HepG2 (cell line): Measurements from ENCODE around the gene NFE2. TPM values are rescaled to one million over a fixed set of nuclear protein-coding genes. Genes with fewer than 3 reads are reported as not detected.

Experiments used
- ATAD3A ChIP-seq: sonication (generic); formaldehyde crosslinking; IDR thresholded peaks from 2 replicates; pipeline ENCODE4 v1.4.0; 2020; ENCODE audit warnings: missing genetic modification reagents
- CBFB ChIP-seq: sonication (generic); formaldehyde crosslinking; IDR thresholded peaks from 2 replicates; pipeline ENCODE4 v1.4.0; 2020; ENCODE audit warnings: missing genetic modification reagents
- EED ChIP-seq: sonication (generic); formaldehyde crosslinking; IDR thresholded peaks from 2 replicates; pipeline ENCODE4 v1.5.0; 2020; ENCODE audit warnings: mild to moderate bottlenecking, missing genetic modification reagents
- ELF1 ChIP-seq: sonication (generic); formaldehyde crosslinking; IDR thresholded peaks from 2 replicates; pipeline ENCODE4 v1.4.0; 2020; ENCODE audit warnings: missing genetic modification reagents
- FOSL1 ChIP-seq: sonication (generic); formaldehyde crosslinking; IDR thresholded peaks from 2 replicates; pipeline ENCODE4 v1.9.0; 2021; ENCODE audit warnings: missing genetic modification reagents, borderline replicate concordance
- FOXK1 ChIP-seq: sonication (generic); formaldehyde crosslinking; IDR thresholded peaks from 2 replicates; pipeline ENCODE4 v1.4.0; 2020; ENCODE audit warnings: low read depth, missing genetic modification reagents, borderline replicate concordance
- FOXO1 ChIP-seq: sonication (generic); formaldehyde crosslinking; IDR thresholded peaks from 2 replicates; pipeline ENCODE4 v1.4.0; 2020; ENCODE audit warnings: missing genetic modification reagents
- HMGA1 ChIP-seq: sonication (generic); formaldehyde crosslinking; conservative IDR thresholded peaks from 2 replicates; pipeline ENCODE4 v1.4.0; 2020; ENCODE audit warnings: missing genetic modification reagents
- MLXIP ChIP-seq: sonication (generic); formaldehyde crosslinking; IDR thresholded peaks from 2 replicates; pipeline ENCODE4 v1.9.0; 2021; ENCODE audit warnings: missing genetic modification reagents, borderline replicate concordance
- PAX8 ChIP-seq: sonication (generic); formaldehyde crosslinking; IDR thresholded peaks from 2 replicates; pipeline ENCODE4 v1.8.0; 2022; ENCODE audit warnings: mild to moderate bottlenecking, missing genetic modification reagents, borderline replicate concordance
- SP2 ChIP-seq: sonication (generic); formaldehyde crosslinking; IDR thresholded peaks from 2 replicates; pipeline ENCODE4 v1.5.1; 2020; ENCODE audit warnings: mild to moderate bottlenecking, missing genetic modification reagents
- ZNF232 ChIP-seq: sonication (generic); formaldehyde crosslinking; IDR thresholded peaks from 2 replicates; pipeline ENCODE4 v1.4.0; 2020; ENCODE audit warnings: missing genetic modification reagents, borderline replicate concordance
- ZNF33B ChIP-seq: sonication (generic); formaldehyde crosslinking; IDR thresholded peaks from 2 replicates; pipeline ENCODE4 v1.5.1; 2020; ENCODE audit warnings: mild to moderate bottlenecking, missing genetic modification reagents
- ZNF777 ChIP-seq: sonication (generic); formaldehyde crosslinking; IDR thresholded peaks from 2 replicates; pipeline ENCODE4 v1.4.0; 2020; ENCODE audit warnings: missing genetic modification reagents
- ZNF788 ChIP-seq: sonication (generic); formaldehyde crosslinking; IDR thresholded peaks from 2 replicates; pipeline ENCODE4 v1.5.0; 2020; ENCODE audit warnings: mild to moderate bottlenecking, missing genetic modification reagents, borderline replicate concordance
- ZSCAN31 ChIP-seq: sonication (generic); formaldehyde crosslinking; IDR thresholded peaks from 2 replicates; pipeline ENCODE4 v1.5.0; 2020; ENCODE audit warnings: low read depth, mild to moderate bottlenecking, missing genetic modification reagents
- ZSCAN9 ChIP-seq: IDR thresholded peaks from 2 replicates; pipeline ENCODE4 v1.6.1; 2016; ENCODE audit warnings: borderline replicate concordance
- polyA plus RNA-seq, 8 experiments: library from polyadenylated mRNA; depleted of rRNA in 3 of 8; stranded (reverse) in 7 of 8; unstranded in 1 of 8; fragments of >200 nt; fragmentation: Illumina TruSeq in 4 of 8; extraction: Trizol in 4 of 8; gene quantifications; 2 replicates each; pipeline versions ENCODE4 v1.2.1 to v1.2.3, GENCODE V29; 2011 to 2016; ENCODE audit warnings: low read depth in 4 of 8, missing spikeins in 1 of 8, mixed read lengths in 1 of 8; ENCODE audit not compliant: insufficient read depth in 1 of 8
- total RNA-seq, 5 experiments: library from RNA; depleted of rRNA; stranded (reverse); fragments of >200 nt; fragmentation: Illumina TruSeq; extraction: Trizol; gene quantifications; 2 replicates each; pipeline ENCODE4 v1.2.3, GENCODE V29; 2016; ENCODE audit warnings: low read depth in 1 of 5
- TF ChIP-seq, protein P1 (sequence below): sonication (generic); formaldehyde crosslinking; IDR thresholded peaks from 2 replicates; pipeline ENCODE4 v1.8.0; 2022; ENCODE audit warnings: mild to moderate bottlenecking, missing genetic modification reagents, borderline replicate concordance
- TF ChIP-seq, protein P2 (sequence below): sonication (generic); formaldehyde crosslinking; IDR thresholded peaks from 2 replicates; pipeline ENCODE4; 2020; ENCODE audit warnings: missing genetic modification reagents, mild to moderate bottlenecking, borderline replicate concordance

NFE2 gene
- total and polyA plus RNA-seq, 2 of the 13 experiments (the other 11 are each of a cell fraction or from before 2014, with no cell fraction given), result 4.5 to 7.8 TPM

DNA sequence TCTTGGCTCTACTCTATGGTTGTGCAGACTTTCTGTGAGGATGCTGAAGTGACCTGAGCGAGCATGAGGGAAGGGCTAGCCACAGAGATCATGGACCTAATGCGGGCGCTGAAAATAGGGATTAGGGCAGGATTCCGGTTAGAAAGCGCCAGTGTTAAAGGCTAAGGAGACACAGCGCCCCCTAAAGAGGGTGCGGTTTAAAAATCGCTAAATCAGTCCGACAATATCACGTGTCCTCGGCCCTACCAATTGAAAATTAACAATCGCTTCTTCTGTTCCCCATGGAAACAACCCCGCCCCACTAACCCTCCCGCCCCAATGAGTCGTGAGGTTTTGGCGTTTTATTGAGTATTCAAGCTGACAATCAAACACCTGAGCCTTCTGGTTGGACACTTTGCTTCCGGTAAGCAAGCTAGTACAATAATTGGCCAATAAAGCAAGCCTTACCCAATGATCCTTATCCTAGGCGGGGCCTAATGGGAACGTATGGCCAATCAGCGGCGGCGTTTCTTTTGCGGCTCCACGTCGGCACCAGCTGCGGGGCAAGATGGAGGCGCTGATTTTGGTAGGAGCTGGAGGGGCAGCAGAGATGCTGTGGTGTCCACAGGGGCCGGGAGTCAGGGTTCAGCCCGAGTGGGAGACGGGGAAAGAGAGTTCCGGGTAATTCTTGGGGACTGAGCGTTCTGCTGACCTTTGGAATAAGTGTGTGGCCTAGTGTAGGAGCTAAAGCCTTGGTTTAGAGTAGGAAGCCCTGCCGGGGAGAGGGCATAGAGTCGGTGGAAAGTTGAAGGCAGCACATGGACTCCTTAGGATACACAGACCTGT, 24.0 kb upstream of the NFE2 start, which contains the start of gene COPZ1 (continued):
- no peak for TF ChIP-seq PAX8 (CRISPR knock-in tag)
- TF ChIP-seq EED (CRISPR knock-in tag), result peak; percentile 46; the same call in 1 of the 2 replicates
- TF ChIP-seq FOSL1 (CRISPR knock-in tag), result no peak
- peak; percentile 81; the same call in 1 of the 2 replicates for TF ChIP-seq ZNF788 (CRISPR knock-in tag)
- TF ChIP-seq ZNF33B (CRISPR knock-in tag), result peak; percentile 48; the same call in 1 of the 2 replicates
- TF ChIP-seq FOXK1 (CRISPR knock-in tag), result peak; percentile 63; the same call in 1 of the 2 replicates
- TF ChIP-seq ZSCAN9 (CRISPR knock-in tag), result peak; percentile 11; the same call in 1 of the 2 replicates
- no peak for TF ChIP-seq ZNF777 (CRISPR knock-in tag)
- TF ChIP-seq ZSCAN31, result peak; percentile 85
- no peak for TF ChIP-seq HMGA1 (CRISPR knock-in tag)
- TF ChIP-seq FOXO1 (CRISPR knock-in tag), result peak; percentile 48
- peak; percentile 88 for TF ChIP-seq ELF1 (CRISPR knock-in tag)
- TF ChIP-seq, protein P1, sequence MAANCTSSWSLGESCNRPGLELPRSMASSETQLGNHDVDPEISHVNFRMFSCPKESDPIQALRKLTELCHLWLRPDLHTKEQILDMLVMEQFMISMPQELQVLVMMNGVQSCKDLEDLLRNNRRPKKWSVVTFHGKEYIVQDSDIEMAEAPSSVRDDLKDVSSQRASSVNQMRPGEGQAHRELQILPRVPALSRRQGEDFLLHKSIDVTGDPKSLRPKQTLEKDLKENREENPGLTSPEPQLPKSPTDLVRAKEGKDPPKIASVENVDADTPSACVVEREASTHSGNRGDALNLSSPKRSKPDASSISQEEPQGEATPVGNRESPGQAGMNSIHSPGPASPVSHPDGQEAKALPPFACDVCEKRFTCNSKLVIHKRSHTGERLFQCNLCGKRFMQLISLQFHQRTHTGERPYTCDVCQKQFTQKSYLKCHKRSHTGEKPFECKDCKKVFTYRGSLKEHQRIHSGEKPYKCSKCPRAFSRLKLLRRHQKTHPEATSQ, result no peak
- TF ChIP-seq ZNF232, result 0 out of 2 replicates have a peak, but pooled peaks have one; percentile 56
- 0 out of 2 replicates have a peak, but pooled peaks have one; percentile 33 for TF ChIP-seq CBFB (CRISPR knock-in tag)
- 0 out of 2 replicates have a peak, but pooled peaks have one; percentile 74 for TF ChIP-seq MLXIP
- TF ChIP-seq SP2 (CRISPR knock-in tag), result peak; percentile 94
- TF ChIP-seq ATAD3A (CRISPR knock-in tag), result no peak
- TF ChIP-seq, protein P2, sequence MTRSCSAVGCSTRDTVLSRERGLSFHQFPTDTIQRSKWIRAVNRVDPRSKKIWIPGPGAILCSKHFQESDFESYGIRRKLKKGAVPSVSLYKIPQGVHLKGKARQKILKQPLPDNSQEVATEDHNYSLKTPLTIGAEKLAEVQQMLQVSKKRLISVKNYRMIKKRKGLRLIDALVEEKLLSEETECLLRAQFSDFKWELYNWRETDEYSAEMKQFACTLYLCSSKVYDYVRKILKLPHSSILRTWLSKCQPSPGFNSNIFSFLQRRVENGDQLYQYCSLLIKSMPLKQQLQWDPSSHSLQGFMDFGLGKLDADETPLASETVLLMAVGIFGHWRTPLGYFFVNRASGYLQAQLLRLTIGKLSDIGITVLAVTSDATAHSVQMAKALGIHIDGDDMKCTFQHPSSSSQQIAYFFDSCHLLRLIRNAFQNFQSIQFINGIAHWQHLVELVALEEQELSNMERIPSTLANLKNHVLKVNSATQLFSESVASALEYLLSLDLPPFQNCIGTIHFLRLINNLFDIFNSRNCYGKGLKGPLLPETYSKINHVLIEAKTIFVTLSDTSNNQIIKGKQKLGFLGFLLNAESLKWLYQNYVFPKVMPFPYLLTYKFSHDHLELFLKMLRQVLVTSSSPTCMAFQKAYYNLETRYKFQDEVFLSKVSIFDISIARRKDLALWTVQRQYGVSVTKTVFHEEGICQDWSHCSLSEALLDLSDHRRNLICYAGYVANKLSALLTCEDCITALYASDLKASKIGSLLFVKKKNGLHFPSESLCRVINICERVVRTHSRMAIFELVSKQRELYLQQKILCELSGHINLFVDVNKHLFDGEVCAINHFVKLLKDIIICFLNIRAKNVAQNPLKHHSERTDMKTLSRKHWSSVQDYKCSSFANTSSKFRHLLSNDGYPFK (CRISPR knock-in tag), result peak; percentile 72; the same call in 1 of the 2 replicates
